Naive thymus-derived CD4-positive, alpha-beta T cell (primary cell): ENCODE results near the gene EGFR. TPM values are rescaled to one million over a fixed set of nuclear protein-coding genes. Genes with fewer than 3 reads are reported as not detected.

Source experiments
- ATAC-seq: fragments of 150-1000 bp; cut with Tn5 transposase; 2 replicates; pipeline ENCODE4 v1.10.0; 2021; ENCODE audit warnings: mild to moderate bottlenecking, moderate library complexity
- CTCF ChIA-PET: fragments of 350-600 bp; sonication (Branson Sonifier 250); formaldehyde crosslinking; loops from one replicate; lab custom pipeline; 2021; ENCODE audit warnings: antibody characterized with exemption; lab: Charles Lee
- POLR2A ChIA-PET: fragments of 350-600 bp; sonication (Branson Sonifier 250); formaldehyde crosslinking; loops from one replicate; lab custom pipeline; 2021; ENCODE audit warnings: antibody characterized with exemption, inconsistent platforms; lab: Charles Lee
- DNase-seq, 9 donors: peaks; one replicate each; pipeline versions ENCODE4 v3.0.0 to v3.0.0-alpha.2; 2020 to 2022; ENCODE audit warnings: mixed read lengths in 1 of 9
- H3K27ac ChIP-seq: one replicate; pipeline ENCODE4 v1.7.0; 2013; ENCODE audit warnings: mild to moderate bottlenecking, low read depth, low read length, moderate library complexity
- H3K27me3 ChIP-seq, 2 donors: one replicate each; pipeline ENCODE4 v1.7.0; 2013; ENCODE audit warnings: low read length in 2 of 2, mild to moderate bottlenecking in 2 of 2, moderate library complexity in 2 of 2; ENCODE audit not compliant: control insufficient read depth in 2 of 2, insufficient read depth in 2 of 2
- H3K36me3 ChIP-seq, 3 experiments: 1 replicate in 2 of 3; 2 replicates in 1 of 3; pipeline ENCODE4 v1.7.0; 2013; ENCODE audit warnings: low read length in 3 of 3, mild to moderate bottlenecking in 3 of 3, moderate library complexity in 1 of 3; ENCODE audit not compliant: insufficient read depth in 3 of 3, control insufficient read depth in 2 of 3
- H3K4me1 ChIP-seq, 2 donors: one replicate each; pipeline ENCODE4 v1.7.0; 2013; ENCODE audit warnings: low read length in 2 of 2, mild to moderate bottlenecking in 2 of 2, moderate library complexity in 1 of 2; ENCODE audit not compliant: control insufficient read depth in 2 of 2, insufficient read depth in 2 of 2
- H3K4me3 ChIP-seq: 2 replicates; pipeline ENCODE4 v1.7.0; 2013; ENCODE audit warnings: mild to moderate bottlenecking, low read length
- H3K9me3 ChIP-seq, 3 experiments: 1 replicate in 2 of 3; 2 replicates in 1 of 3; pipeline ENCODE4 v1.7.0; 2013; ENCODE audit warnings: low read length in 3 of 3; ENCODE audit not compliant: control insufficient read depth in 2 of 3
- H3K27ac Mint-ChIP-seq, 9 donors: one replicate each; pipeline ENCODE4 v1.8.0; 2020 to 2022; ENCODE audit warnings: mixed read lengths in 9 of 9, mild to moderate bottlenecking in 8 of 9, moderate library complexity in 5 of 9, inconsistent platforms in 2 of 9
- H3K27me3 Mint-ChIP-seq, 5 donors: one replicate each; pipeline ENCODE4 v1.8.0; 2021 to 2022; ENCODE audit warnings: mixed read lengths in 5 of 5, mild to moderate bottlenecking in 1 of 5
- H3K36me3 Mint-ChIP-seq, 5 donors: one replicate each; pipeline ENCODE4 v1.8.0; 2020 to 2022; ENCODE audit warnings: mixed read lengths in 5 of 5, mild to moderate bottlenecking in 3 of 5, inconsistent platforms in 1 of 5
- H3K4me1 Mint-ChIP-seq, 7 donors: one replicate each; pipeline ENCODE4 v1.8.0; 2020 to 2022; ENCODE audit warnings: mixed read lengths in 7 of 7, mild to moderate bottlenecking in 3 of 7, inconsistent platforms in 1 of 7
- H3K4me3 Mint-ChIP-seq, 10 donors: one replicate each; pipeline ENCODE4 v1.8.0; 2020 to 2022; ENCODE audit warnings: mild to moderate bottlenecking in 10 of 10, mixed read lengths in 10 of 10, moderate library complexity in 6 of 10, inconsistent platforms in 2 of 10
- H3K9me3 Mint-ChIP-seq, 11 donors: one replicate each; pipeline ENCODE4 v1.8.0; 2020 to 2022; ENCODE audit warnings: mixed read lengths in 11 of 11, mild to moderate bottlenecking in 4 of 11, inconsistent platforms in 1 of 11, moderate library complexity in 1 of 11
- intact Hi-C, 2 donors: fragments of 100-400 bp; cut with micrococcal nuclease; formaldehyde crosslinking; loops; one replicate each; pipeline ENCODE4 v1.15.1; 2023
- polyA plus RNA-seq, 2 donors: library from polyadenylated mRNA; unstranded; fragments of 300-500 nt; fragmentation: Illumina TruSeq; gene quantifications; one replicate each; pipeline ENCODE4 v1.2.3, GENCODE V29; 2021
- total RNA-seq, 6 experiments: library from RNA in 5 of 6; stranded (reverse) in 5 of 6; gene quantifications; 1 replicate in 5 of 6; 2 replicates in 1 of 6; pipeline ENCODE4 v1.2.3 and lab custom pipeline; 2021 to 2026

Gene EGFR
- total and polyA plus RNA-seq, 7 experiments from 2014 or later, result 0.16 TPM; not detected in 6

DNA sequence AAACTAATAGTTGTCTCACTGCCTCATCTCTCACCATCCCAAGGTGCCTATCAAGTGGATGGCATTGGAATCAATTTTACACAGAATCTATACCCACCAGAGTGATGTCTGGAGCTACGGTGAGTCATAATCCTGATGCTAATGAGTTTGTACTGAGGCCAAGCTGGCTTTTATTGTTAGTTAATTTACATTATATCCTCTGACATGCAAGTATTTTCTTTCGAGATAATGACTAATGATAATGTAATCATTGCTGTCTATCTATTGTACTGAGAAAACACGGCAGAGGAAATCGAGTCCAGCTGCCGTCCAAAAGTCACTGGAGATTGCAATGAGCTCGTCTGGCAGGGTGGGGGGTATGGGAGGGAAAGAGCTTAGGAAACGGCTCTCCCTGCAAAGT lies 173.9 kb downstream of the EGFR start:
- no peak for DNase-seq
- Mint-ChIP-seq H3K27ac (no peak overlapping the region), H3K9me3 (peaks cover 0 to 3% (median 0%) of the 10 kb centered on the region in 11 donors), H3K27me3 (peaks cover 4 to 25% (median 10%) of the 10 kb centered on the region in 5 donors), H3K4me1 (no peaks in the 10 kb centered on the region), H3K4me3 (no peak overlapping the region), H3K36me3 (no peaks in the 10 kb centered on the region)
- H3K27me3 ChIP-seq, result no peaks in the 10 kb centered on the region
- no peak overlapping the region for H3K4me3 ChIP-seq
- no peak for ATAC-seq
- H3K9me3 ChIP-seq, result no peaks in the 10 kb centered on the region
- intact Hi-C loops, result no loop called here
- H3K4me1 ChIP-seq, result no peaks in the 10 kb centered on the region
- H3K36me3 ChIP-seq, result no peaks in the 10 kb centered on the region
- POLR2A ChIA-PET, result no interaction called here
- CTCF ChIA-PET, result no interaction called here
- no peak overlapping the region for H3K27ac ChIP-seq

DNA sequence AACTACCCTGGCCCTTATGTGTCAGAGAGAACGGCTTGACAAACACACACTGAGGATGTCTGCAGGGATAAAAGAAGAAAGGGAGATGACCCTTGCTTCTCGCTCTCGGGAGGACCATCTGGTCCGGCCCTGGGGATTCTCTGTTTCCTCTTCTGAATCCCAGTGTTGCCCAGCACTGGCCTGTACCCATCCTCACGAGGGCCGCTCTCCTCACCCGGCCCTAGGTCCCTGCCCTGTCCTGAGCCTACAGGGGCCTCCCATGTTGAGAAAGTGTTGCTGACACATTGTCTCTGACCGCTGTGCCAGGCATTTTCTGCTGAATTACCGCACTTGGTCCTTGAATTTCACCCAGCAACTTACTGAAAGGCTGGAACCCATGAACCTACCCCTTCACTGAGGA lies 174.4 kb downstream of the EGFR start:
- CTCF ChIA-PET, result no interaction called here

DNA sequence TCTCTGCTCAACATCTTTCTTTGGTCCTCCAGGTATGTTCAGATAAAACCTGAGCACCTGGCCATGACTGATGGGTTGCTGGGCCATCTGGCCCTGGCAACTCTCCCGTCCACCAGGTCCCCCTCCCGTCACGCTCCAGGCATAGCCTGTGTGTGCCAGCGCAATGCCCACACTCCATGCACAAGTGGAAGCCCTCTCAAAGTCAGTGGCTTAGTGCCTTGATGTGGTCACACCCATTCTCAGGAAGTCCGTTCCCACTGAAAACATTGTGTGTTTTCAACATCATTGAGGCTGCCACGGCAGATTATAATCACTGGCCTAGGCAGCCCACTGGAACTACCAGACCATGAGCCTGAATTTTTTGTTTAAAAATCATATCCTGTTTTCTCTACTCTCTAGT lies 175.7 kb downstream of the EGFR start:
- H3K27me3 Mint-ChIP-seq, result peaks cover 0 to 13% (median 7%) of the 10 kb centered on the region in 5 donors
- Histone ChIP-seq H3K27ac (no peak overlapping the region), H3K4me3 (no peak overlapping the region), H3K9me3 (no peaks in the 10 kb centered on the region), H3K36me3 (no peaks in the 10 kb centered on the region), H3K4me1 (no peaks in the 10 kb centered on the region), H3K27me3 (no peaks in the 10 kb centered on the region)
- peak in 1 of 9 donors; percentile 3 for DNase-seq
- intact Hi-C loops, result no loop called here
- no peaks in the 10 kb centered on the region for H3K36me3 Mint-ChIP-seq
- POLR2A ChIA-PET, result no interaction called here
- H3K4me3 Mint-ChIP-seq, result no peak overlapping the region
- H3K9me3 Mint-ChIP-seq, result peaks cover 0 to 3% (median 0%) of the 10 kb centered on the region in 11 donors
- CTCF ChIA-PET, result no interaction called here
- ATAC-seq, result no peak
- no peak overlapping the region for H3K27ac Mint-ChIP-seq
- H3K4me1 Mint-ChIP-seq, result no peaks in the 10 kb centered on the region

More for the DNA sequence above, 174.4 kb downstream of the EGFR start:
- H3K27ac Mint-ChIP-seq, result no peak overlapping the region
- no peaks in the 10 kb centered on the region for H3K4me1 ChIP-seq
- intact Hi-C loops, result no loop called here
- H3K36me3 ChIP-seq, result no peaks in the 10 kb centered on the region
- H3K27me3 ChIP-seq, result no peaks in the 10 kb centered on the region
- H3K4me3 ChIP-seq, result no peak overlapping the region
- POLR2A ChIA-PET, result no interaction called here
- no peak for ATAC-seq
- H3K27ac ChIP-seq, result no peak overlapping the region
- H3K9me3 ChIP-seq, result no peaks in the 10 kb centered on the region
- DNase-seq, result peak in 1 of 9 donors; percentile 6
- no peaks in the 10 kb centered on the region for H3K36me3 Mint-ChIP-seq
- H3K9me3 Mint-ChIP-seq, result peaks cover 0 to 3% (median 0%) of the 10 kb centered on the region in 11 donors
- H3K4me1 Mint-ChIP-seq, result no peaks in the 10 kb centered on the region
- peaks cover 0 to 19% (median 9%) of the 10 kb centered on the region in 5 donors for H3K27me3 Mint-ChIP-seq
- no peak overlapping the region for H3K4me3 Mint-ChIP-seq

DNA sequence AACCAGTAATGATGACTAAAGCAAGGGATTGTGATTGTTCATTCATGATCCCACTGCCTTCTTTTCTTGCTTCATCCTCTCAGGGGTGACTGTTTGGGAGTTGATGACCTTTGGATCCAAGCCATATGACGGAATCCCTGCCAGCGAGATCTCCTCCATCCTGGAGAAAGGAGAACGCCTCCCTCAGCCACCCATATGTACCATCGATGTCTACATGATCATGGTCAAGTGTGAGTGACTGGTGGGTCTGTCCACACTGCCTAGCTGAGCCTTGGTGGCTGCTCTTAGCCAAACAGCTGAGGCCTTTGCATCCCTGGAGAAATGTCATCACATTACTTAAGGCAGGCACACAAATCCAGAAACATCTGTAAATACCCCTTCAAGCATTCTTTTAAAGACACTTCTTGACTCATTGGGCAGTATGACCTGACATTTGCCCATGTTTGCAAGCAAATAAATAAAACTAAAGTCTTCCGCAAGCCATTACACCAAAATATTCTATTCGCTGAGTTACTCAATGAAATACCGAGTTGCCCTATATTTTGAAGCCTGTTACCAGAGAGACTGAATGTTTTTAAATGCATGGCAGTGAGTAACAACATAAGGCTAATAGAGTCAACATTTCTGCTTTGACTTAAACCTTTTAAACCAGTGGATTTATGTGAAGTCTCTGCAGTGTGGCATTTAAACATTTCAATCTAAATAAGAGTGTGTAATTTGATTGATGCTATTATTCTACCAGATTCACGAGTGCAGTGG lies 180.0 kb downstream of the EGFR start:
- CTCF ChIA-PET, result interaction anchor here (0.7 kb wide), 1 partner anchor 241 kb away, joined by 3 read pairs; no protein-coding TSS in a partner anchor
- no peak overlapping the region for H3K27ac Mint-ChIP-seq
- H3K4me1 Mint-ChIP-seq, result no peaks in the 10 kb centered on the region
- H3K4me3 ChIP-seq, result no peak overlapping the region
- intact Hi-C loops, result no loop called here
- H3K27ac ChIP-seq, result no peak overlapping the region
- H3K9me3 ChIP-seq, result no peaks in the 10 kb centered on the region
- H3K4me3 Mint-ChIP-seq, result no peak overlapping the region
- H3K36me3 ChIP-seq, result no peaks in the 10 kb centered on the region
- ATAC-seq (no peak), DNase-seq (no peak)
- POLR2A ChIA-PET, result no interaction called here
- H3K4me1 ChIP-seq, result no peaks in the 10 kb centered on the region
- H3K27me3 ChIP-seq, result no peaks in the 10 kb centered on the region
- peaks cover 0 to 13% (median 5%) of the 10 kb centered on the region in 5 donors for H3K27me3 Mint-ChIP-seq
- peaks cover 0 to 2% (median 0%) of the 10 kb centered on the region in 11 donors for H3K9me3 Mint-ChIP-seq
- H3K36me3 Mint-ChIP-seq, result no peaks in the 10 kb centered on the region

- Mint-ChIP-seq H3K27me3 (peaks cover 0 to 13% (median 5%) of the 10 kb centered on the region in 5 donors), H3K36me3 (no peaks in the 10 kb centered on the region), H3K4me3 (no peak overlapping the region), H3K27ac (no peak overlapping the region), H3K9me3 (peaks cover 0 to 2% (median 0%) of the 10 kb centered on the region in 11 donors), H3K4me1 (no peaks in the 10 kb centered on the region)
- intact Hi-C loops, result no loop called here
- Histone ChIP-seq H3K4me1 (no peaks in the 10 kb centered on the region), H3K36me3 (no peaks in the 10 kb centered on the region), H3K27ac (no peak overlapping the region), H3K9me3 (no peaks in the 10 kb centered on the region), H3K4me3 (no peak overlapping the region), H3K27me3 (no peaks in the 10 kb centered on the region)
- ChIA-PET POLR2A (no interaction called here), CTCF (interaction anchor here (0.7 kb wide), 1 partner anchor 241 kb away, joined by 3 read pairs; no protein-coding TSS in a partner anchor)
- no peak for DNase-seq
- no peak for ATAC-seq
Measured at GRCh38 chr7:55199418-55199817, 180.6 kb downstream of the EGFR start.

GRCh38 chr7:55200441-55200840 lies 181.6 kb downstream of the EGFR start:
- no peak overlapping the region for H3K4me3 Mint-ChIP-seq
- ATAC-seq (no peak), DNase-seq (no peak)
- no peak overlapping the region for H3K27ac Mint-ChIP-seq
- H3K27me3 Mint-ChIP-seq, result peaks cover 0 to 13% (median 5%) of the 10 kb centered on the region in 5 donors
- peaks cover 0 to 2% (median 0%) of the 10 kb centered on the region in 11 donors for H3K9me3 Mint-ChIP-seq
- Histone ChIP-seq H3K36me3 (no peaks in the 10 kb centered on the region), H3K27me3 (no peaks in the 10 kb centered on the region), H3K27ac (no peak overlapping the region), H3K4me3 (no peak overlapping the region), H3K4me1 (no peaks in the 10 kb centered on the region), H3K9me3 (no peaks in the 10 kb centered on the region)
- no peaks in the 10 kb centered on the region for H3K4me1 Mint-ChIP-seq
- intact Hi-C loops, result no loop called here
- ChIA-PET POLR2A (no interaction called here), CTCF (no interaction called here)
- no peaks in the 10 kb centered on the region for H3K36me3 Mint-ChIP-seq
